Loucy (cell line): ENCODE data around the gene ITGA11.

Experiments used
- H2AFZ ChIP-seq: fragments of 200-600 bp; sonication (generic); 2 replicates; pipeline ENCODE4 v1.6.0; 2016; ENCODE audit warnings: antibody characterized with exemption, mild to moderate bottlenecking, low read length, moderate library complexity
- H3F3A ChIP-seq: fragments of 200-600 bp; 2 replicates; pipeline ENCODE4 v1.6.0; 2016; ENCODE audit warnings: antibody characterized with exemption, low read depth, mild to moderate bottlenecking
- H3K27me3 ChIP-seq: fragments of 200-600 bp; sonication (generic); 2 replicates; pipeline ENCODE4 v1.6.1; 2014; ENCODE audit warnings: low read length, mild to moderate bottlenecking; ENCODE audit not compliant: insufficient read depth, poor library complexity, severe bottlenecking
- H3K36me3 ChIP-seq: fragments of 200-600 bp; sonication (generic); 2 replicates; pipeline ENCODE4 v1.6.1; 2016; ENCODE audit warnings: low read length; ENCODE audit not compliant: insufficient read depth
- H3K4me1 ChIP-seq: fragments of 200-600 bp; sonication (generic); 2 replicates; pipeline ENCODE4 v1.5.1; 2014; ENCODE audit warnings: low read length, mild to moderate bottlenecking; ENCODE audit not compliant: insufficient read depth, poor library complexity, severe bottlenecking
- H3K4me2 ChIP-seq: fragments of 200-600 bp; sonication (generic); 2 replicates; pipeline ENCODE4 v1.6.0; 2014; ENCODE audit warnings: antibody characterized with exemption, low read length, low read depth, mild to moderate bottlenecking; ENCODE audit not compliant: poor library complexity, severe bottlenecking
- H3K4me3 ChIP-seq: fragments of 200-600 bp; sonication (generic); 2 replicates; pipeline ENCODE4 v1.5.1; 2014; ENCODE audit warnings: low read length, mild to moderate bottlenecking, mixed read lengths; ENCODE audit not compliant: poor library complexity, severe bottlenecking
- H3K79me2 ChIP-seq: fragments of 200-600 bp; sonication (generic); 2 replicates; pipeline ENCODE4 v1.6.1; 2014; ENCODE audit warnings: low read length; ENCODE audit not compliant: insufficient read depth
- H3K9ac ChIP-seq: fragments of 200-600 bp; sonication (generic); 2 replicates; pipeline ENCODE4 v1.6.0; 2014; ENCODE audit warnings: mild to moderate bottlenecking, low read depth, low read length, moderate library complexity; ENCODE audit not compliant: poor library complexity, severe bottlenecking
- H3K9me2 ChIP-seq: fragments of 200-600 bp; sonication (generic); replicated peaks from 2 replicates; pipeline ENCODE4 v1.6.1; 2016; ENCODE audit warnings: low read depth, low read length, mixed read lengths
- H3K9me3 ChIP-seq: fragments of 200-600 bp; sonication (generic); 2 replicates; pipeline ENCODE4 v1.6.1; 2014; ENCODE audit warnings: mild to moderate bottlenecking, antibody characterized with exemption, low read length, low read depth; ENCODE audit not compliant: insufficient read depth
- H4K20me1 ChIP-seq: fragments of 200-600 bp; sonication (generic); 2 replicates; pipeline ENCODE4 v1.6.0; 2014; ENCODE audit warnings: antibody characterized with exemption, low read length, mild to moderate bottlenecking; ENCODE audit not compliant: insufficient read depth, poor library complexity, severe bottlenecking
- CTCF ChIP-seq: fragments of 200-600 bp; sonication (generic); conservative IDR thresholded peaks from 2 replicates; pipeline ENCODE4 v1.5.1; 2014; ENCODE audit warnings: mild to moderate bottlenecking, antibody characterized with exemption, low read length
- EZH2phosphoT487 ChIP-seq: fragments of 200-600 bp; IDR thresholded peaks from 2 replicates; pipeline ENCODE4 v1.6.1; 2018; ENCODE audit warnings: antibody characterized with exemption, mild to moderate bottlenecking, moderate library complexity, borderline replicate concordance

Gene ITGA11

GRCh38 chr15:68364028-68364659 is 67.8 kb downstream of the ITGA11 start:
- peaks cover 30% of the 10 kb centered on the region for H3K4me1 ChIP-seq
- no peaks in the 10 kb centered on the region for H4K20me1 ChIP-seq
- H3K9me3 ChIP-seq, result no peaks in the 10 kb centered on the region
- no peak overlapping the region for H3K4me2 ChIP-seq
- H3K36me3 ChIP-seq, result no peaks in the 10 kb centered on the region
- no peak overlapping the region for H3K9ac ChIP-seq
- no peaks in the 10 kb centered on the region for H3K27me3 ChIP-seq
- no peaks in the 10 kb centered on the region for H3F3A ChIP-seq
- TF ChIP-seq EZH2phosphoT487 (no peak), CTCF (no peak)
- no peak overlapping the region for H2AFZ ChIP-seq
- H3K4me3 ChIP-seq, result no peak overlapping the region
- H3K79me2 ChIP-seq, result no peaks in the 10 kb centered on the region
- no peaks in the 10 kb centered on the region for H3K9me2 ChIP-seq

DNA sequence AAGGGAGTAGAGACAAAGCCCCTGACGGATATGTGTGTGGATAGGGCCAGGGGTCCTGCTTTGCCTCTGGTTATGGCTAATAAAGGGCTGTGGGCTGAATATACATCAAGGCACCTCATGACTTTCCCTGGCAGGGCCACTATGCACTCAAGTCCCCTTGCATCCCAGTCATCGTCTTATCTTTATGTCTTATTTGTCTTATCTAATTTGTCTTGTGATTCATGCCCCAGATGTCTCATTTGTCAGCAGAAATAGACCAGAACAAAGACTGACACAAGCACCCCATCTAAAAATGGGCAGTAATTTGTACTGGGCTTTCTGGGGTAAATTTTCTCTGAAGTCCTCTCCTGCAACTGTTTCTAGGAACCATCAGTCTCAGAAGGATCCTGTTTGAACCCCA is 68.6 kb downstream of the ITGA11 start:
- TF ChIP-seq EZH2phosphoT487 (no peak), CTCF (no peak)
- Histone ChIP-seq H3F3A (no peaks in the 10 kb centered on the region), H3K4me2 (no peak overlapping the region), H2AFZ (no peak overlapping the region), H3K9ac (no peak overlapping the region), H3K79me2 (no peaks in the 10 kb centered on the region), H3K4me1 (peaks cover 26% of the 10 kb centered on the region), H3K9me3 (no peaks in the 10 kb centered on the region), H3K9me2 (no peaks in the 10 kb centered on the region), H3K36me3 (no peaks in the 10 kb centered on the region), H3K27me3 (no peaks in the 10 kb centered on the region), H3K4me3 (no peak overlapping the region), H4K20me1 (no peaks in the 10 kb centered on the region)

GRCh38 chr15:68362537-68363126 is 69.3 kb downstream of the ITGA11 start:
- Histone ChIP-seq H3K9me3 (no peaks in the 10 kb centered on the region), H3K27me3 (no peaks in the 10 kb centered on the region), H3F3A (no peaks in the 10 kb centered on the region), H3K9ac (no peak overlapping the region), H3K4me3 (no peak overlapping the region), H2AFZ (no peak overlapping the region), H3K79me2 (no peaks in the 10 kb centered on the region), H3K4me2 (no peak overlapping the region), H3K4me1 (peaks cover 26% of the 10 kb centered on the region), H4K20me1 (no peaks in the 10 kb centered on the region), H3K9me2 (no peaks in the 10 kb centered on the region), H3K36me3 (no peaks in the 10 kb centered on the region)
- no peak for TF ChIP-seq CTCF
- no peak for TF ChIP-seq EZH2phosphoT487
